IPS-20b (cell line): ENCODE measurements around the gene CTSC.
A peak's percentile ranks its signal among the peaks of the same experiment; 100 is the strongest.

Experiments used
- H3K27ac ChIP-seq: one replicate; pipeline ENCODE4 v1.5.1; 2013; ENCODE audit warnings: low read length
- H3K27me3 ChIP-seq: 2 replicates; pipeline ENCODE4 v1.6.1; 2013; ENCODE audit warnings: mild to moderate bottlenecking, low read length, inconsistent platforms; ENCODE audit not compliant: insufficient read depth
- H3K36me3 ChIP-seq: 2 replicates; pipeline ENCODE4 v1.6.1; 2013; ENCODE audit warnings: low read depth, mild to moderate bottlenecking, inconsistent platforms, low read length, moderate library complexity; ENCODE audit not compliant: insufficient read depth
- H3K4me1 ChIP-seq: 2 replicates; pipeline ENCODE4 v1.6.1; 2013; ENCODE audit warnings: mild to moderate bottlenecking, control low read depth, inconsistent platforms, low read length, moderate library complexity; ENCODE audit not compliant: insufficient read depth
- H3K4me3 ChIP-seq: 2 replicates; pipeline ENCODE4 v1.5.1; 2013; ENCODE audit warnings: mild to moderate bottlenecking, low read length, inconsistent platforms
- H3K9ac ChIP-seq: 2 replicates; pipeline ENCODE4 v1.6.1; 2013; ENCODE audit warnings: low read depth, mild to moderate bottlenecking, inconsistent platforms, low read length, moderate library complexity
- H3K9me3 ChIP-seq: 2 replicates; pipeline ENCODE4 v1.6.1; 2013; ENCODE audit warnings: mild to moderate bottlenecking, low read depth, low read length, inconsistent platforms; ENCODE audit not compliant: insufficient read depth

CTSC gene

DNA sequence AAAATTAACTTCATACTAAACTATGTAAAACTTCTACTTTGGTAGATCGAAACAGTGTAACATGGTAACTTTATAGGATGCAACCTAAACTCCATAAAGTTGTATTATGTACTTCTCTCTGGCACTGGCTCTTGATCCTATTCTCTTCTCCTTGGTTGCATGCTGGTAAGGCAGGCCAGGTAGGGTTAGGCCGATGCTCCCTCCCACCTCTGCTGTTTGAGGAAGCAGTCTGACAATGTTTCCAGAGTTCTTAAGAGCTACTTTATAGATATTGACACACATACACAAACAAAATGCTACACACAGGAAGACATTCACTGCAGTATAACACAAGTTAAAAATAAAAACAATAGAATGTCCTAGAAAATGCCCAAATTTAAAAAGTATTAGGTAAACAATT, 22.5 kb downstream of the CTSC start:
- Histone ChIP-seq H3K9ac (no peak overlapping the region), H3K27ac (no peak overlapping the region), H3K9me3 (no peaks in the 10 kb centered on the region), H3K36me3 (peaks cover 73% of the 10 kb centered on the region), H3K27me3 (no peaks in the 10 kb centered on the region), H3K4me3 (no peak overlapping the region), H3K4me1 (peaks cover 31% of the 10 kb centered on the region)

DNA sequence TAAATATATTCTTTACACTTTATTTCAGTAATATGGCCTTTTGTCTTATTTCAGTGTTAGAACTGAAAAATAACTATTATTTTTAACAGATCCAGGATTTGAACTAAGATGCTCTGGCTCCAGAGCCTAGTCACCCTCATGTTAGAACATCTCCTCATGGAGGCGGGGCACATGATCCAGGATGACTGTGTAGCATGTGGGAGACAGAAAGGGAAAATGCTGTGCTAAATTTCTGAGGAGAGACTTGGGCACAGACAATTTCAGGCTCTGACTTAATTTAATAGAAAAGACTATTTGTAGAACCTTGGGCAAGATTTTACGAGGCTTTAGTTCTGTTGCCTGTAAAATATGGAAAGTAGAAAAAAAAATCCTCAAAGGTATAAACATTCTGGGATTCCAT, 24.1 kb downstream of the CTSC start:
- peaks cover 72% of the 10 kb centered on the region for H3K36me3 ChIP-seq
- H3K9ac ChIP-seq, result no peak overlapping the region
- H3K27ac ChIP-seq, result no peak overlapping the region

GRCh38 chr11:88312628-88313027, 24.9 kb downstream of the CTSC start:
- Histone ChIP-seq H3K27me3 (no peaks in the 10 kb centered on the region), H3K9me3 (no peaks in the 10 kb centered on the region), H3K4me3 (no peak overlapping the region), H3K4me1 (peaks cover 43% of the 10 kb centered on the region), H3K9ac (peak overlapping the region; percentile 13; the same call in 1 of the 2 replicates), H3K27ac (peak overlapping the region; percentile 54), H3K36me3 (peaks cover 68% of the 10 kb centered on the region)

More for the DNA sequence above, 24.1 kb downstream of the CTSC start:
- Histone ChIP-seq H3K4me1 (peaks cover 40% of the 10 kb centered on the region), H3K9me3 (no peaks in the 10 kb centered on the region), H3K27me3 (no peaks in the 10 kb centered on the region), H3K4me3 (no peak overlapping the region)

DNA sequence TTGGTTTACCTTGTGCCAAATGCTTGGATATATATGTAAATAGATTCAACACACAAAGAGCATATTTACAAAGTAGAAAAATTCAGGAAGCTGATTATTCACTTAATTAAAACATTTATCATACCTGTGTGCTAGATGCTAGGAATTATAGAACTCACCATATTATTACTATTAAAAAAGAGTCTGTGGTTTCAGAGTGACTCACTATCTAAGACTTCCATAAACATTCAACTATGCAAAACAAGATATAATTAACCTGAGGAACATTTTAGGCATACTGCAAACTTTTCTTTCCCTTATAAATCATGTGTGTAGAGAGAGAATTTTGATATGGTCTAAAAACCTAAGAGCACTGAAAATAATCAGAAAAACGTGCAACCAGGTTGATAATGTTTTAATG, 27.3 kb downstream of the CTSC start:
- H3K27ac ChIP-seq, result no peak overlapping the region
- H3K4me1 ChIP-seq, result peaks cover 48% of the 10 kb centered on the region
- H3K9me3 ChIP-seq, result no peaks in the 10 kb centered on the region
- H3K9ac ChIP-seq, result peak overlapping the region; percentile 37; the same call in 1 of the 2 replicates
- no peaks in the 10 kb centered on the region for H3K27me3 ChIP-seq
- no peak overlapping the region for H3K4me3 ChIP-seq
- peaks cover 74% of the 10 kb centered on the region for H3K36me3 ChIP-seq

DNA sequence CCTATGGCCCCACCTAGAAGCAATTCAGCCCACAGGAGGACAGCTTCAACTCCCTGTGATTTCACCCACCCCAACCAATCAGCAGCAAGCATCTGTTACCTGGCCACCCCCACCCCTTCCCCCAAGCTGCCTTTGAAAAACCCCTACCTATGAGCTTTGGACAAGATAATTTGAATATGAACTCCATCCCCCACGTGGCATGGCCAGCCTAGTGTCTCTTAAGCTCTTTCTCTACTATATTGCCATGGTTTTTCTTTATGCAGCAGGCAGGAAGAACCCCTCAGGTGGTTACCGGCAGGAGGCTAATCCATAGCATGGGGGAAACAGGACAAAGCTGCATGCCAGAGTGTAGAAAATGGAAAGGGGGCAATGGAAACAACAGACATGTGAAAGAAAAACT, 29.0 kb downstream of the CTSC start:
- no peaks in the 10 kb centered on the region for H3K9me3 ChIP-seq
- H3K27me3 ChIP-seq, result no peaks in the 10 kb centered on the region
- peak overlapping the region; percentile 45; the same call in 1 of the 2 replicates for H3K4me3 ChIP-seq
- peak overlapping the region; percentile 68; the same call in 1 of the 2 replicates for H3K9ac ChIP-seq
- H3K4me1 ChIP-seq, result peaks cover 45% of the 10 kb centered on the region
- H3K36me3 ChIP-seq, result peaks cover 75% of the 10 kb centered on the region
- H3K27ac ChIP-seq, result peak overlapping the region; percentile 13

DNA sequence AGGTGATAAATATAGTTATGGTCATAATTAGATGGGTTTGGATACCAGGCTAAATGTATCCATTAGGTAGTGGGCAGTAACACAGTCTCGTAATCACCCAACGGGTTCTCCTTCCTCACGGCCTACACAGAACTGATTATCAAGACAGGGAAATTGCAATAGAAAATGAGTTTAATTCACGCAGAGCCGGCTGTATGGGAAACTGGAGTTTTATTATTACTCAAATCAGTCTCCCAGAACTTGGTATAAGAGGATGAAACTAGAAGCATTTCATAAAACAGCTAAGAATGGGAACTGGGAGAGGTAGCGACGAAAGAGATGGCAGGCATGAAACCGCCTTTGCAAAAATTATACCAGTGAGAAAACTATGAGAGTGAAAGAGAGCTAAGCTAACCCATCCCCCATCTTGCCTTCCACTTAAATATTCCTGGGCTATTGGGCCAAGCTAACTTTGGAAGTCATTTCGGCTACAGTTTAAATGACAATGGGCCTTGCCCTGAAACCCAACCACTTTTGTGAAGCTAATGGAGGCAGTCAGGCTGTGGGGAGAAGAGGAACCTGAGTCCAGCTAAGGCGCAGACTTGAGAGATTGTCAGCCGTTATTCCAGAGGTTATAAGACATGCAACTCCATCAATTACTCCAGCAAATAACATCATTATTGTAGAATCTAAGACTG, 29.6 kb downstream of the CTSC start:
- peak overlapping the region; percentile 78 for H3K9ac ChIP-seq
- peaks cover 45% of the 10 kb centered on the region for H3K4me1 ChIP-seq
- peaks cover 82% of the 10 kb centered on the region for H3K36me3 ChIP-seq
- no peaks in the 10 kb centered on the region for H3K27me3 ChIP-seq
- H3K27ac ChIP-seq, result peak overlapping the region; percentile 98
- H3K4me3 ChIP-seq, result peak overlapping the region; percentile 51
- H3K9me3 ChIP-seq, result no peaks in the 10 kb centered on the region

- Histone ChIP-seq H3K36me3 (peaks cover 76% of the 10 kb centered on the region), H3K4me1 (peaks cover 36% of the 10 kb centered on the region), H3K27ac (peak overlapping the region; percentile 43), H3K9ac (no peak overlapping the region), H3K9me3 (no peaks in the 10 kb centered on the region), H3K27me3 (no peaks in the 10 kb centered on the region), H3K4me3 (no peak overlapping the region)
Observed at GRCh38 chr11:88306785-88307184, 30.8 kb downstream of the CTSC start.

GRCh38 chr11:88305430-88305829, 32.1 kb downstream of the CTSC start:
- Histone ChIP-seq H3K9ac (no peak overlapping the region), H3K27me3 (no peaks in the 10 kb centered on the region), H3K9me3 (no peaks in the 10 kb centered on the region), H3K4me3 (no peak overlapping the region), H3K36me3 (peaks cover 68% of the 10 kb centered on the region), H3K4me1 (peaks cover 35% of the 10 kb centered on the region), H3K27ac (no peak overlapping the region)

- no peak overlapping the region for H3K9ac ChIP-seq
- no peaks in the 10 kb centered on the region for H3K27me3 ChIP-seq
- no peaks in the 10 kb centered on the region for H3K9me3 ChIP-seq
- peaks cover 36% of the 10 kb centered on the region; the same call in 1 of the 2 replicates for H3K4me1 ChIP-seq
- no peak overlapping the region for H3K27ac ChIP-seq
- H3K36me3 ChIP-seq, result peaks cover 71% of the 10 kb centered on the region
- no peak overlapping the region for H3K4me3 ChIP-seq
Observed at GRCh38 chr11:88304352-88304751, 33.2 kb downstream of the CTSC start.

GRCh38 chr11:88303037-88303436, 34.5 kb downstream of the CTSC start:
- no peaks in the 10 kb centered on the region for H3K27me3 ChIP-seq
- H3K27ac ChIP-seq, result no peak overlapping the region
- no peak overlapping the region for H3K4me3 ChIP-seq
- H3K36me3 ChIP-seq, result peaks cover 84% of the 10 kb centered on the region
- H3K4me1 ChIP-seq, result peaks cover 40% of the 10 kb centered on the region; the same call in 1 of the 2 replicates
- no peak overlapping the region for H3K9ac ChIP-seq
- no peaks in the 10 kb centered on the region for H3K9me3 ChIP-seq

DNA sequence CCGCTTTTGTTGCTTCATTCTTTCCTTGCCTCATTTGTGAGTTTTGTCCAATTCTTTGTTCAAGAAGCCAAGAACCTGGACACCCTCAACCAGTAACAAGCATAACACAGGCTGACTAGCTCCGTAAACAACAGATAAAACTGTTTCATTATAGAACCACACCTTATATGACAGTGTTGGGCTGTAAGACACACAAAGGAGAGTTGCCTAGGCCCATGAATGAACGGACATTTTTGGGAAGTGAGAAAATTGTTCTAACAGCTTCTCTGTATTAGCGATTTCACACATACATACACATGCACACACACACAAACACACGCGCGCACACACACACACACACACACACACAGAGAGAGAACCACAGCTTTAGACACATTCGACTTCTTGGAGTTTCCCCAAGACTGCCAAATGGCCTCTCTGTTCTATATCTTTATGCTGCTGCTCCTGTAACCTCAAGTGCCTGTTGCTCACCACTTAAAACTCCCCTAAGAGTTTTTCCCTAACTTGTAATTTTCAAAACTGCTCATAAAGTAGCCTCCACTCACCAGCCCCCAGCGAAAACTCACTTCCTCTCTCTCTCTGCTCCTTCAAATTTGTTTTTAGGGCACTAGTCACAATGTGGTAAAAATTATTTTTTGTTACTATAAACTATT, 35.9 kb downstream of the CTSC start:
- H3K4me1 ChIP-seq, result peaks cover 36% of the 10 kb centered on the region; the same call in 1 of the 2 replicates
- no peaks in the 10 kb centered on the region for H3K27me3 ChIP-seq
- H3K27ac ChIP-seq, result peak overlapping the region; percentile 11
- no peaks in the 10 kb centered on the region for H3K9me3 ChIP-seq
- H3K4me3 ChIP-seq, result no peak overlapping the region
- peak overlapping the region; percentile 35; the same call in 1 of the 2 replicates for H3K9ac ChIP-seq
- peaks cover 85% of the 10 kb centered on the region for H3K36me3 ChIP-seq
